Measurements from ENCODE around the gene YJEFN3.

DNA sequence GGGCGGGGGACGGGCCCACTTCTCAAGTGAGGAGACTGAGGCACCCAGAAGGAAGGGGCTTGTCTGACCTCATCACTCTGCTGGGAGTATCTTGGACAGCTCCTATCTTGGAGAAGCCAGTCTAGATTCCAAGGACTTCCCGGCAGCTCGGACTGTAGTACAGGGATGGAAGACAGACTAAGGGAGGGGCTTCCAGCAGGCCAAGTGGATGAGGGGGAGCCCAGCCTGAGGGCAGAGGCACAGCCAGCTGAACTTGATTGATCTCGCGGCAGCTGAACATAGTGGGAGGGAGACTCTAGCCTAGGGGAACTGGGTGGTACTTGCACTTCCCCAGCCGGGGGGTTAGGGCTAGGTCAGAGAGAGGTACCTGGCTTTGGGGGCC, 10.1 kb downstream of the YJEFN3 start:
- TF ChIP-seq, protein P1, sequence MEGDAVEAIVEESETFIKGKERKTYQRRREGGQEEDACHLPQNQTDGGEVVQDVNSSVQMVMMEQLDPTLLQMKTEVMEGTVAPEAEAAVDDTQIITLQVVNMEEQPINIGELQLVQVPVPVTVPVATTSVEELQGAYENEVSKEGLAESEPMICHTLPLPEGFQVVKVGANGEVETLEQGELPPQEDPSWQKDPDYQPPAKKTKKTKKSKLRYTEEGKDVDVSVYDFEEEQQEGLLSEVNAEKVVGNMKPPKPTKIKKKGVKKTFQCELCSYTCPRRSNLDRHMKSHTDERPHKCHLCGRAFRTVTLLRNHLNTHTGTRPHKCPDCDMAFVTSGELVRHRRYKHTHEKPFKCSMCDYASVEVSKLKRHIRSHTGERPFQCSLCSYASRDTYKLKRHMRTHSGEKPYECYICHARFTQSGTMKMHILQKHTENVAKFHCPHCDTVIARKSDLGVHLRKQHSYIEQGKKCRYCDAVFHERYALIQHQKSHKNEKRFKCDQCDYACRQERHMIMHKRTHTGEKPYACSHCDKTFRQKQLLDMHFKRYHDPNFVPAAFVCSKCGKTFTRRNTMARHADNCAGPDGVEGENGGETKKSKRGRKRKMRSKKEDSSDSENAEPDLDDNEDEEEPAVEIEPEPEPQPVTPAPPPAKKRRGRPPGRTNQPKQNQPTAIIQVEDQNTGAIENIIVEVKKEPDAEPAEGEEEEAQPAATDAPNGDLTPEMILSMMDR (IDR thresholded peaks at IDR 0.05) = no peak
- TF ChIP-seq POLR2A (IDR thresholded peaks at IDR 0.05) = no peak
- no peak for TF ChIP-seq POLR2AphosphoS5 (IDR thresholded peaks at IDR 0.05; ENCODE audit: insufficient read depth in 1 of 2, low read depth in 1 of 2)

All from vagina (tissue), 2 donors.